Activated naive CD8-positive, alpha-beta T cell treated with anti-CD3 and anti-CD28 coated beads for 36 hours (primary cell): Measurements from ENCODE around the gene PSRC1. TPM values are rescaled to one million over a fixed set of nuclear protein-coding genes. Genes with fewer than 3 reads are reported as not detected.
A peak's percentile ranks its signal among the peaks of the same experiment; 100 is the strongest.

Experiments
- DNase-seq: peaks from one replicate; pipeline ENCODE4 v3.0.0; 2021
- H3K27ac Mint-ChIP-seq: one replicate; pipeline ENCODE4 v1.8.0; 2022; ENCODE audit warnings: mild to moderate bottlenecking, moderate library complexity, mixed read lengths
- H3K27me3 Mint-ChIP-seq: one replicate; pipeline ENCODE4 v1.8.0; 2022; ENCODE audit warnings: mild to moderate bottlenecking, mixed read lengths
- H3K36me3 Mint-ChIP-seq: one replicate; pipeline ENCODE4 v1.8.0; 2021; ENCODE audit warnings: mild to moderate bottlenecking, mixed read lengths
- H3K4me1 Mint-ChIP-seq: one replicate; pipeline ENCODE4 v1.8.0; 2021; ENCODE audit warnings: mixed read lengths
- H3K4me3 Mint-ChIP-seq: one replicate; pipeline ENCODE4 v1.8.0; 2022; ENCODE audit warnings: mild to moderate bottlenecking, moderate library complexity, mixed read lengths
- H3K9me3 Mint-ChIP-seq: one replicate; pipeline ENCODE4 v1.8.0; 2022; ENCODE audit warnings: mixed read lengths
- total RNA-seq, 2 experiments: library from RNA; stranded (reverse); gene quantifications; one replicate each; pipeline ENCODE4 v1.2.3, GENCODE V29; 2021

PSRC1 gene
- total RNA-seq, 2 experiments from 2014 or later, result 10.7 to 12.2 TPM

GRCh38 chr1:109240158-109241152 lies 42.5 kb downstream of the PSRC1 start:
- Mint-ChIP-seq H3K27me3 (no peaks in the 10 kb centered on the region), H3K36me3 (peaks cover 3% of the 10 kb centered on the region), H3K9me3 (no peaks in the 10 kb centered on the region), H3K4me1 (peaks cover 14% of the 10 kb centered on the region), H3K4me3 (no peak overlapping the region), H3K27ac (no peak overlapping the region)
- DNase-seq, result no peak

DNA sequence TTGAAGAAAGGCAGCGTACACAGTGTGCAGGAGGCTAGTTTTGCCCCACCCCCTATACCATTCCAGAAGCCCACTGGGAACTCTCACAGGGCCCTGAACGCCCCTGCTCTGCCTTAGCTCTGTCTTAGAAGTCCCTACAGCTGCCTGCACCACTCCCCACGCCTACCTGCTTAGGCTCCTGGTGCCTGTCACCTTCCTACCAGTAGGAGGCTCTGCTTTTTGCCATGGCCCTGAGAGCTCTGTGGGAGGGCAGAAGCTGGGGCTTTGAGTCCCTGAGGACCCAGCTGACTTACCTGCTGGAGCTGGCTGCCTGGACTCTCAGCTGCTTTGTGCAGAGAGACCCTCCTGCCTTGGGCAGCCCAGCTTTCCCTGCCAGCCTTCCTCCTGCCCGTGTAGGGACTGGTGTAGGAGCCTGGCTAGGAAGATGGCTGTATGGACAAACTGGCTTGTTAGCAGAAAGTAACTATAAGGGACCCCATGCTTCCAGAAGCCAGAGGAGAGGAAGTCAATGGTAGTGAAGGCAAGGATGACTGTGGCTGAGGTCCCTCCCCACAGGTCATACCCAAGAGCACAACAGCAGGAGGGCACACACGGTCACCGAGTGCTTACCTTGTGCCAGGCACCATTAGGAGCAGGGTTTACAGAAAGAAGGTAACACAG lies 43.4 kb downstream of the PSRC1 start:
- Mint-ChIP-seq H3K27me3 (no peaks in the 10 kb centered on the region), H3K4me3 (no peak overlapping the region), H3K36me3 (peaks cover 8% of the 10 kb centered on the region), H3K4me1 (peaks cover 16% of the 10 kb centered on the region), H3K27ac (peak overlapping the region; percentile 69), H3K9me3 (no peaks in the 10 kb centered on the region)
- no peak for DNase-seq

GRCh38 chr1:109239047-109239408 lies 43.9 kb downstream of the PSRC1 start:
- no peaks in the 10 kb centered on the region for H3K9me3 Mint-ChIP-seq
- no peak for DNase-seq
- H3K4me1 Mint-ChIP-seq, result peaks cover 16% of the 10 kb centered on the region

DNA sequence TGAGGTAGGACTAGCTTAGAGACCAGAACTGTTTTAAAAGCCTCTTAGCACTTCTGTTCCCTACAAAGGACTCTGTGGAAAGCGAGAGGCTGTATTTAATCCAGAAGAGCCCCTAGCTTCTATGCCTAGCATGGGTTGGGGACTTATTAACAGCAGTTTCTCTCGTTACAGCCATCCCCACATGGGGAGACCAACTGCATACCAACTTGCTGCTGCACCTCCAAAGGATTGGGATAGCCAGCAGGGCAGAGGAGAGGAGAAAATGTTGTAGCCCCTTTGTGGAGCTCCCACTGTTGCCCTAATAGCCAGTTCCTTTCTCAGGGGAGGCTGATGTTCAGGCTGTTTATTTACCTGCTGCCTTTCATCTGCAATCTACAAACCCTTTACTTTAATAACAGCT lies 44.6 kb downstream of the PSRC1 start:
- peaks cover 16% of the 10 kb centered on the region for H3K4me1 Mint-ChIP-seq
- peak overlapping the region; percentile 20 for H3K27ac Mint-ChIP-seq
- DNase-seq, result no peak
- H3K9me3 Mint-ChIP-seq, result no peaks in the 10 kb centered on the region
- H3K4me3 Mint-ChIP-seq, result no peak overlapping the region
- no peaks in the 10 kb centered on the region for H3K27me3 Mint-ChIP-seq
- H3K36me3 Mint-ChIP-seq, result peaks cover 8% of the 10 kb centered on the region

More at GRCh38 chr1:109239047-109239408, 43.9 kb downstream of the PSRC1 start:
- H3K36me3 Mint-ChIP-seq, result peaks cover 8% of the 10 kb centered on the region
- H3K4me3 Mint-ChIP-seq, result no peak overlapping the region
- H3K27ac Mint-ChIP-seq, result no peak overlapping the region
- no peaks in the 10 kb centered on the region for H3K27me3 Mint-ChIP-seq

GRCh38 chr1:109237512-109237911 lies 45.4 kb downstream of the PSRC1 start:
- no peak overlapping the region for H3K27ac Mint-ChIP-seq
- peaks cover 16% of the 10 kb centered on the region for H3K4me1 Mint-ChIP-seq
- H3K27me3 Mint-ChIP-seq, result no peaks in the 10 kb centered on the region
- H3K9me3 Mint-ChIP-seq, result no peaks in the 10 kb centered on the region
- DNase-seq, result no peak
- H3K4me3 Mint-ChIP-seq, result no peak overlapping the region
- peaks cover 8% of the 10 kb centered on the region for H3K36me3 Mint-ChIP-seq

DNA sequence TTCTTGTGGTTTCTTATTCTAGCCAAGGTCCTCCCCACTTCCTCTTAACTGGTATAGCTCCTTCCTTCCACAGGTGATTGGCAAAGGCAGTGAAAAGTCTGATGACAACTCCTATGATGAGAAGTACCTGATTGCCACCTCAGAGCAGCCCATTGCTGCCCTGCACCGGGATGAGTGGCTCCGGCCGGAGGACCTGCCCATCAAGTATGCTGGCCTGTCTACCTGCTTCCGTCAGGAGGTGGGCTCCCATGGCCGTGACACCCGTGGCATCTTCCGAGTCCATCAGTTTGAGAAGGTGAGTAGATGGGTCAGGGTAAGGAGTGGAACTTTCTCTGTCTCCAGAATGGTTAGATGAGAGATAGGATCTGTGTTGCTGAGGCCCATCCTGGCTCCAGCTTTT lies 47.8 kb downstream of the PSRC1 start:
- Mint-ChIP-seq H3K36me3 (peaks cover 12% of the 10 kb centered on the region), H3K9me3 (no peaks in the 10 kb centered on the region), H3K27ac (peak overlapping the region; percentile 65)

DNA sequence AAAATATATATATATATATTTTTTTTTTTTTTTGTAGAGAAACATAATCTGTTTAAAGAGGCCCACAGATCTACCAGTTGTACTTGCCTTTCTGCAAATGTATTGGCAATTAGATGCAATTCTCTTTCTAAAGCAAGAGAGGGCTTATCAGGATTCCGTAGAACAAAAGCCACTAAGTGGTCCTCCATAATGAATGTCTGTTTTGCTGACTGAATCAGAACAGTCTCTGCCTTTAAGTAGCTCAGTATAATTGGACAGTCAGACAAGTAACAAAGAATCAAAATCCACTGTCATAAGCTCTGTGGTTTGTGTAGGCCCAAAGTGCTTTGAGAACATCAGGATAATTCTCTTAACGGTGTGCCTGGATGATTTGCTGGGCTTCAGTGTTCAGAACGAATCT lies 51.9 kb downstream of the PSRC1 start:
- no peak for DNase-seq
- no peaks in the 10 kb centered on the region for H3K9me3 Mint-ChIP-seq
- no peak overlapping the region for H3K4me3 Mint-ChIP-seq
- H3K27me3 Mint-ChIP-seq, result no peaks in the 10 kb centered on the region
- peaks cover 11% of the 10 kb centered on the region for H3K36me3 Mint-ChIP-seq
- H3K4me1 Mint-ChIP-seq, result peaks cover 4% of the 10 kb centered on the region
- no peak overlapping the region for H3K27ac Mint-ChIP-seq

More for the DNA sequence above, 47.8 kb downstream of the PSRC1 start:
- H3K4me3 Mint-ChIP-seq, result no peak overlapping the region
- DNase-seq, result no peak
- no peaks in the 10 kb centered on the region for H3K27me3 Mint-ChIP-seq
- H3K4me1 Mint-ChIP-seq, result peaks cover 4% of the 10 kb centered on the region

Other genes with a start within 250 kb of the PSRC1 start
- 1 to 10 TPM; 6.1 to 7.3 TPM for gene WDR47, start 241.0 kb downstream of the PSRC1 start, total RNA-seq
- gene TAF13, start 207.1 kb downstream of the PSRC1 start, total RNA-seq, result 10 to 100 TPM; 32.3 to 34.2 TPM
- 10 to 100 TPM; 26.2 to 26.5 TPM for gene TMEM167B, start 192.4 kb downstream of the PSRC1 start, total RNA-seq
- 1 to 10 TPM; 6.8 to 7.7 TPM for gene ELAPOR1, start 169.0 kb downstream of the PSRC1 start, total RNA-seq
- 100 to 1,000 TPM; 217 to 226 TPM for gene SARS1, start 69.2 kb downstream of the PSRC1 start, total RNA-seq
- 1 to 10 TPM; 2.6 TPM for gene CELSR2, start 33.6 kb downstream of the PSRC1 start, total RNA-seq
- gene MYBPHL, start 23.9 kb upstream of the PSRC1 start, total RNA-seq, result not detected
- gene SORT1, start 114.8 kb upstream of the PSRC1 start, total RNA-seq, result 1 to 10 TPM; 5.6 to 6.6 TPM
- 100 to 1,000 TPM; 247 to 252 TPM for gene PSMA5, start 143.3 kb upstream of the PSRC1 start, total RNA-seq
- not detected for gene SYPL2, start 183.4 kb upstream of the PSRC1 start, total RNA-seq
- 10 to 100 TPM; 14.6 to 15.6 TPM for gene ATXN7L2, start 200.8 kb upstream of the PSRC1 start, total RNA-seq
- gene CYB561D1, start 210.9 kb upstream of the PSRC1 start, total RNA-seq, result 1 to 10 TPM; 6.3 to 8.1 TPM
- gene AMIGO1, start 226.6 kb upstream of the PSRC1 start, total RNA-seq, result 1 to 10 TPM; 2.1 to 2.5 TPM